Esophagus squamous epithelium (tissue), 5 donors: ENCODE results near the gene PPP2R5E. TPM values are rescaled to one million over a fixed set of nuclear protein-coding genes. Genes with fewer than 3 reads are reported as not detected.

Experiments
- DNase-seq: peaks from one replicate; lab custom pipeline; 2025; lab: John Stamatoyannopoulos, UW
- H3K27ac ChIP-seq, 4 donors: fragments of 200-600 bp; sonication (generic); one replicate each; pipeline ENCODE4 v1.5.1; 2016 to 2019; ENCODE audit warnings: mild to moderate bottlenecking in 1 of 4
- H3K27me3 ChIP-seq, 4 donors: fragments of 200-600 bp; sonication (generic); 1 replicate in 3 of 4; 2 replicates in 1 of 4; pipeline versions ENCODE4 v1.5.1 to v1.6.0; 2017 to 2021; ENCODE audit warnings: antibody characterized with exemption in 1 of 4
- H3K36me3 ChIP-seq, 3 donors: fragments of 200-600 bp; sonication (generic); one replicate each; pipeline ENCODE4 v1.5.1; 2016 to 2019
- H3K4me1 ChIP-seq, 3 donors: fragments of 200-600 bp; sonication (generic); one replicate each; pipeline ENCODE4 v1.5.1; 2017 to 2019
- H3K4me3 ChIP-seq, 4 donors: fragments of 200-600 bp; sonication (generic); 1 replicate in 3 of 4; 2 replicates in 1 of 4; pipeline ENCODE4 v1.5.1; 2016 to 2019; ENCODE audit warnings: mild to moderate bottlenecking in 2 of 4, moderate library complexity in 1 of 4
- H3K9me3 ChIP-seq, 3 donors: fragments of 200-600 bp; sonication (generic); one replicate each; pipeline ENCODE4 v1.5.1; 2016 to 2019
- CTCF ChIP-seq, 6 experiments: fragments of 450-650 bp in 4 of 6; fragments of 200-600 bp in 2 of 6; sonication (generic) in 2 of 6; IDR thresholded peaks; one replicate each; pipeline ENCODE4 v1.5.1; 2016 to 2019; ENCODE audit warnings: antibody characterized with exemption in 6 of 6, mild to moderate bottlenecking in 4 of 6, moderate library complexity in 4 of 6
- POLR2A ChIP-seq, 4 donors: fragments of 450-650 bp; IDR thresholded peaks; one replicate each; pipeline ENCODE4 v1.6.1; 2017; ENCODE audit warnings: antibody characterized with exemption in 4 of 4, mild to moderate bottlenecking in 4 of 4, moderate library complexity in 3 of 4
- WGBS, 2 donors: methylation state at CpG; one replicate each; pipeline ENCODE4 v1.1.5; 2018; 5-methylcytosine and 5-hydroxymethylcytosine counted together
- intact Hi-C: fragments of 100-400 bp; cut with DNase I; formaldehyde crosslinking; loops from one replicate; pipeline ENCODE4 v1.15.0; 2022
- total RNA-seq, 4 donors: library from RNA; depleted of rRNA; stranded (reverse); fragments of >200 nt; gene quantifications; one replicate each; pipeline ENCODE4 v1.1.0, GENCODE V29; 2016
- donor health status: DM: yes; HTN: yes; CAD: no.

The PPP2R5E gene
- total RNA-seq, 4 donors from 2014 or later, result 18.9 to 31.2 (median 26.0) TPM

- Histone ChIP-seq H3K4me3 (no peak overlapping the region), H3K4me1 (peaks cover 20 to 85% (median 46%) of the 10 kb centered on the region in 3 donors)
- intact Hi-C loops, result no loop called here
Observed at GRCh38 chr14:63472986-63473788, 70.0 kb downstream of the PPP2R5E start.

GRCh38 chr14:63470962-63471793 is 72.0 kb downstream of the PPP2R5E start:
- TF ChIP-seq CTCF (IDR thresholded peaks at IDR 0.05) (no peak), POLR2A (IDR thresholded peaks at IDR 0.05) (no peak)
- H3K9me3 ChIP-seq, result no peaks in the 10 kb centered on the region
- no peaks in the 10 kb centered on the region for H3K27me3 ChIP-seq
- H3K36me3 ChIP-seq, result no peaks in the 10 kb centered on the region
- WGBS, 2 donors, result 35 to 36% methylated on average over 3 of the region's 3 CpGs
- peaks cover 20 to 80% (median 39%) of the 10 kb centered on the region in 3 donors for H3K4me1 ChIP-seq
- no peak overlapping the region for H3K4me3 ChIP-seq
- intact Hi-C loops, result no loop called here
- peak overlapping the region; percentile 55 to 73 (median 69) for H3K27ac ChIP-seq
- no peak for DNase-seq

More at GRCh38 chr14:63472986-63473788, 70.0 kb downstream of the PPP2R5E start:
- no peak for DNase-seq
- Histone ChIP-seq H3K9me3 (no peaks in the 10 kb centered on the region), H3K27ac (no peak overlapping the region), H3K36me3 (no peaks in the 10 kb centered on the region), H3K27me3 (no peaks in the 10 kb centered on the region)
- TF ChIP-seq POLR2A (IDR thresholded peaks at IDR 0.05), result no peak
- TF ChIP-seq CTCF (IDR thresholded peaks at IDR 0.05), result no peak
- 78 to 83% methylated on average over 7 of the region's 7 CpGs for WGBS, 2 donors

GRCh38 chr14:63468294-63468693 is 74.9 kb downstream of the PPP2R5E start:
- H3K36me3 ChIP-seq, result no peaks in the 10 kb centered on the region
- no peak for DNase-seq
- no peak overlapping the region for H3K27ac ChIP-seq
- TF ChIP-seq POLR2A (IDR thresholded peaks at IDR 0.05) (no peak), CTCF (IDR thresholded peaks at IDR 0.05) (no peak)
- WGBS, 2 donors, result 21 to 25% methylated on average over 1 of the region's 1 CpG
- peaks cover 15 to 62% (median 39%) of the 10 kb centered on the region in 3 donors for H3K4me1 ChIP-seq
- no peaks in the 10 kb centered on the region for H3K9me3 ChIP-seq
- H3K27me3 ChIP-seq, result no peaks in the 10 kb centered on the region
- intact Hi-C loops, result no loop called here
- H3K4me3 ChIP-seq, result no peak overlapping the region

- H3K36me3 ChIP-seq, result no peaks in the 10 kb centered on the region
- no peak overlapping the region for H3K4me3 ChIP-seq
- H3K4me1 ChIP-seq, result peaks cover 15 to 55% (median 32%) of the 10 kb centered on the region in 3 donors
- no peak for DNase-seq
- no peaks in the 10 kb centered on the region for H3K9me3 ChIP-seq
- intact Hi-C loops, result no loop called here
- H3K27me3 ChIP-seq, result no peaks in the 10 kb centered on the region
- 62 to 75% methylated on average over 3 to 4 of the region's 4 CpGs for WGBS, 2 donors
- H3K27ac ChIP-seq, result no peak overlapping the region
- TF ChIP-seq POLR2A (IDR thresholded peaks at IDR 0.05), result no peak
- no peak for TF ChIP-seq CTCF (IDR thresholded peaks at IDR 0.05)
Observed at GRCh38 chr14:63467440-63468072, 75.6 kb downstream of the PPP2R5E start.
